HEK293T (cell line): ENCODE measurements around the gene EPHB2.

Source experiments
- FOXK2 ChIP-seq: fragments of 450-650 bp; IDR thresholded peaks from 2 replicates; pipeline ENCODE4 v1.6.1; 2016; ENCODE audit warnings: mild to moderate bottlenecking
- L3MBTL2 ChIP-seq: fragments of 450-650 bp; conservative IDR thresholded peaks from 2 replicates; pipeline ENCODE4 v1.6.1; 2016; ENCODE audit warnings: mild to moderate bottlenecking

GRCh38 chr1:22814176-22815042, 103.8 kb downstream of the EPHB2 start:
- TF ChIP-seq FOXK2 (no peak), L3MBTL2 (no peak)
